Endothelial cell of umbilical vein (primary cell): ENCODE data around the gene ARHGEF6. TPM values are rescaled to one million over a fixed set of nuclear protein-coding genes. Genes with fewer than 3 reads are reported as not detected.

Experiments used
- BruUV-seq: library from RNA; stranded (reverse); fragments of 400-500 nt; replicated peaks from 2 replicates; lab custom pipeline; 2021; lab: Mats Ljungman, UMichigan
- CTCF ChIA-PET: fragments of 300-600, 350-600 bp; sonication (Branson Sonifier 250); formaldehyde crosslinking; loops from one replicate; lab custom pipeline; 2021; ENCODE audit warnings: antibody characterized with exemption, inconsistent platforms; lab: Charles Lee
- POLR2A ChIA-PET: fragments of 300-600, 350-600 bp; sonication (Branson Sonifier 250); formaldehyde crosslinking; loops from one replicate; lab custom pipeline; 2021; ENCODE audit warnings: antibody characterized with exemption, inconsistent platforms; lab: Charles Lee
- DNase-seq: peaks from one replicate; pipeline ENCODE4 v3.0.0-alpha.2; 2011; ENCODE audit warnings: low read depth, low spot score
- FAIRE-seq: peaks from 2 replicates; lab custom pipeline; 2011; peaks lifted over from hg19 to GRCh38; lab: Jason Lieb, UNC
- H2AFZ ChIP-seq: 2 replicates; pipeline ENCODE4 v1.6.0; 2012; ENCODE audit warnings: low read depth, low read length, control low read depth, inconsistent platforms
- H3K27ac ChIP-seq: 2 replicates; pipeline ENCODE4 v1.5.1; 2011; ENCODE audit warnings: low read depth, mild to moderate bottlenecking, control low read depth, low read length, moderate library complexity; ENCODE audit not compliant: insufficient read depth
- H3K27me3 ChIP-seq, 2 experiments: 2 replicates each; pipeline versions ENCODE4 v1.6.0 to v1.6.1; 2011; ENCODE audit warnings: low read length in 2 of 2, mixed read lengths in 1 of 2; ENCODE audit not compliant: control insufficient read depth in 2 of 2, insufficient read depth in 2 of 2
- H3K36me3 ChIP-seq, 2 experiments: 2 replicates in 1 of 2; 3 replicates in 1 of 2; pipeline ENCODE4 v1.5.1; 2011; ENCODE audit warnings: low read length in 2 of 2, mild to moderate bottlenecking in 1 of 2, moderate library complexity in 1 of 2; ENCODE audit not compliant: control insufficient read depth in 2 of 2, insufficient read depth in 2 of 2; ENCODE audit errors: extremely low read depth in 1 of 2
- H3K4me1 ChIP-seq: 3 replicates; pipeline ENCODE4 v1.5.1; 2011; ENCODE audit warnings: mild to moderate bottlenecking, low read length; ENCODE audit not compliant: control insufficient read depth, insufficient read depth; ENCODE audit errors: extremely low read depth
- H3K4me2 ChIP-seq: 2 replicates; pipeline ENCODE4 v1.6.1; 2011; ENCODE audit warnings: low read length, control low read depth, mixed read lengths; ENCODE audit not compliant: insufficient read depth
- H3K4me3 ChIP-seq, 3 experiments: fragments of 200-600 bp in 1 of 3; sonication (generic), shearing (Covaris generic) in 1 of 3; replicated peaks in 1 of 3; 2 replicates each; pipeline ENCODE4 v1.5.1; 2011 to 2016; ENCODE audit warnings: control low read depth in 3 of 3, low read length in 3 of 3, mild to moderate bottlenecking in 2 of 3, inconsistent platforms in 1 of 3, low read depth in 1 of 3, moderate library complexity in 1 of 3; ENCODE audit not compliant: insufficient read depth in 1 of 3
- H3K79me2 ChIP-seq: 2 replicates; pipeline ENCODE4 v1.6.0; 2012; ENCODE audit warnings: low read length, inconsistent platforms; ENCODE audit not compliant: control insufficient read depth, insufficient read depth
- H3K9ac ChIP-seq: replicated peaks from 2 replicates; pipeline ENCODE3; 2011; ENCODE audit warnings: low read length, control low read depth; ENCODE audit not compliant: insufficient read depth; ENCODE audit errors: extremely low read depth
- H3K9me1 ChIP-seq: replicated peaks from 3 replicates; pipeline ENCODE4 v1.6.0; 2011; ENCODE audit warnings: mild to moderate bottlenecking, low read length; ENCODE audit not compliant: control insufficient read depth, insufficient read depth; ENCODE audit errors: extremely low read depth
- H3K9me3 ChIP-seq: replicated peaks from 2 replicates; pipeline ENCODE4 v1.5.1; 2012; ENCODE audit warnings: low read length, inconsistent platforms; ENCODE audit not compliant: control insufficient read depth, insufficient read depth
- H4K20me1 ChIP-seq: replicated peaks from 2 replicates; pipeline ENCODE3; 2011; ENCODE audit warnings: mild to moderate bottlenecking, low read length; ENCODE audit not compliant: control insufficient read depth, insufficient read depth; ENCODE audit errors: extremely low read depth
- CTCF ChIP-seq, 2 donors: IDR thresholded peaks; 1 replicate in 1 of 2; 2 replicates in 1 of 2; pipeline ENCODE4 v1.5.1; 2011; ENCODE audit warnings: low read length in 2 of 2, mild to moderate bottlenecking in 2 of 2, moderate library complexity in 2 of 2, control low read depth in 1 of 2, inconsistent platforms in 1 of 2, low read depth in 1 of 2; ENCODE audit not compliant: insufficient read depth in 1 of 2; ENCODE audit errors: extremely low read depth in 1 of 2
- EZH2 ChIP-seq: IDR thresholded peaks from 2 replicates; pipeline ENCODE4 v1.6.1; 2012; ENCODE audit warnings: borderline replicate concordance, low read depth, mild to moderate bottlenecking, moderate library complexity, low read length, inconsistent platforms; ENCODE audit not compliant: severe bottlenecking
- FOS ChIP-seq: IDR thresholded peaks from 2 replicates; pipeline ENCODE4 v1.6.1; 2011; ENCODE audit warnings: mild to moderate bottlenecking, low read length, moderate library complexity, borderline replicate concordance; ENCODE audit not compliant: insufficient read depth
- GATA2 ChIP-seq: IDR thresholded peaks from 2 replicates; pipeline ENCODE4 v1.7.0; 2011; ENCODE audit warnings: low read depth, mild to moderate bottlenecking, moderate library complexity, mixed read lengths, low read length; ENCODE audit not compliant: insufficient read length, insufficient read depth
- JUN ChIP-seq: IDR thresholded peaks from 2 replicates; pipeline ENCODE4 v1.6.1; 2011; ENCODE audit warnings: borderline replicate concordance, low read depth; ENCODE audit not compliant: insufficient read length, insufficient read depth
- MAX ChIP-seq: IDR thresholded peaks from 2 replicates; pipeline ENCODE4 v1.6.1; 2011; ENCODE audit not compliant: insufficient read depth, insufficient read length
- MYC ChIP-seq: IDR thresholded peaks from one replicate; pipeline ENCODE4 v1.6.1; 2011; ENCODE audit warnings: mild to moderate bottlenecking, low read depth, low read length
- POLR2A ChIP-seq: IDR thresholded peaks from 2 replicates; pipeline ENCODE4 v1.6.1; 2012; ENCODE audit warnings: low read depth, mild to moderate bottlenecking, control low read depth, low read length
- POLR2AphosphoS5 ChIP-seq: IDR thresholded peaks from 2 replicates; pipeline ENCODE4 v1.6.1; 2012; ENCODE audit warnings: low read depth, mild to moderate bottlenecking, control low read depth, low read length, moderate library complexity; ENCODE audit not compliant: insufficient read depth
- dilution Hi-C: fragments of 300-500 bp; cut with MboI; formaldehyde crosslinking; loops from one replicate; pipeline ENCODE4 v1.15.0; 2019; ENCODE audit warnings: low sequenced_read_pairs; ENCODE audit not compliant: extremely low pct_ligation_motif_present
- intact Hi-C: fragments of 100-400 bp; cut with micrococcal nuclease; formaldehyde crosslinking; loops from one replicate; pipeline ENCODE4 v1.10.0; 2022
- polyA plus RNA-seq, 4 experiments: library from polyadenylated mRNA; depleted of rRNA in 3 of 4; stranded (reverse) in 3 of 4; unstranded in 1 of 4; fragments of >200 nt; gene quantifications; 2 replicates each; pipeline versions ENCODE4 v1.2.1 to v1.2.3, GENCODE V29; 2011 to 2012; ENCODE audit warnings: missing spikeins in 1 of 4
- total RNA-seq: library from RNA; stranded (reverse); gene quantifications from 2 replicates; pipeline ENCODE4 v1.2.3, GENCODE V29; 2021

Gene ARHGEF6
- total and polyA plus RNA-seq, 2 donors (not counting 3 experiments of a cell fraction or from before 2014, with no cell fraction given): 4.9 to 6.4 TPM

GRCh38 chrX:136697156-136697555 is 83.6 kb downstream of the ARHGEF6 start:
- Histone ChIP-seq H2AFZ (no peak overlapping the region), H3K27ac (no peak overlapping the region), H3K4me2 (no peak overlapping the region), H3K79me2 (no peaks in the 10 kb centered on the region), H3K9me3 (no peaks in the 10 kb centered on the region), H3K9ac (no peak overlapping the region), H3K36me3 (no peaks in the 10 kb centered on the region), H3K4me1 (no peaks in the 10 kb centered on the region), H3K4me3 (no peak overlapping the region), H3K9me1 (no peaks in the 10 kb centered on the region), H4K20me1 (no peaks in the 10 kb centered on the region), H3K27me3 (no peaks in the 10 kb centered on the region)
- no TSS peak for BruUV-seq
- no peak for FAIRE-seq
- intact Hi-C loops (loop anchor here (5.0 kb wide), 2 partner anchors 90 to 200 kb away; partner anchors contain the start of gene HTATSF1), dilution Hi-C loops (no loop called here)
- no peak for DNase-seq
- TF ChIP-seq CTCF (IDR thresholded peaks at IDR 0.05; ENCODE audit: extremely low read depth in 1 of 2, insufficient read depth in 1 of 2, low read depth in 1 of 2, low read length in 2 of 2) (no peak), POLR2A (no peak), GATA2 (no peak), MAX (no peak), MYC (no peak), POLR2AphosphoS5 (no peak), EZH2 (no peak), JUN (no peak), FOS (no peak)
- ChIA-PET CTCF (interaction anchor here (1.2 to 5.4 kb wide), 3 partner anchors 11 to 765 kb away, joined by 3 to 25 read pairs (median 4); no protein-coding TSS in a partner anchor), POLR2A (no interaction called here)
